ENCODE measurements around the gene MYL9. TPM values are rescaled to one million over a fixed set of nuclear protein-coding genes. Genes with fewer than 3 reads are reported as not detected.

MYL9 gene
- total and polyA plus RNA-seq, 10 of the 15 experiments (the other 5 are each of a cell fraction or from before 2014, with no cell fraction given) = 0.28 to 1.7 (median 0.63) TPM; not detected in 3

GRCh38 chr20:36527331-36528125 is 13.8 kb upstream of the MYL9 start (continued):
- TF ChIP-seq HCFC1 (IDR thresholded peaks at IDR 0.05; ENCODE audit: low read length) (no peak), HDAC2 (IDR thresholded peaks at IDR 0.05) (no peak)

GRCh38 chr20:36528176-36528874 is 13.0 kb upstream of the MYL9 start:
- peaks cover 9 to 13% of the 10 kb centered on the region in 2 experiments; a peak in 3 of 4 replicates for H3K36me3 ChIP-seq (ENCODE audit: control insufficient read depth in 2 of 2, insufficient read depth in 2 of 2, low read length in 1 of 2)
- no peaks in the 10 kb centered on the region for H3K27me3 ChIP-seq (replicated peaks in 1 of 2; ENCODE audit: control insufficient read depth in 2 of 2, insufficient read depth in 2 of 2, low read length in 1 of 2)
- TF ChIP-seq KAT2A (conservative IDR thresholded peaks at IDR 0.05; ENCODE audit: control insufficient read depth, low read depth, low read length) (no peak), POLR2A (IDR thresholded peaks at IDR 0.05; ENCODE audit: low read depth, low read length) (peak; percentile 22; the same call in 1 of the 2 replicates)
- BruUV-seq (replicated peaks) = no TSS peak
- no peak for ATAC-seq
- H3K9ac ChIP-seq (ENCODE audit: control insufficient read depth, insufficient read depth, low read length) = no peak overlapping the region
- no peak overlapping the region for H2AFZ ChIP-seq (ENCODE audit: control insufficient read depth, low read depth, low read length)
- H3K4me3 ChIP-seq = no peak overlapping the region
- SMC1A ChIA-PET (ENCODE audit: uncharacterized antibody, unreplicated experiment) = no interaction called here
- FAIRE-seq = no peak
- RAD21 ChIA-PET (ENCODE audit: unreplicated experiment) = no interaction called here
- H4K20me1 ChIP-seq (ENCODE audit: control insufficient read depth, insufficient read depth) = no peaks in the 10 kb centered on the region
- peaks cover 5% of the 10 kb centered on the region; the same call in 1 of the 2 replicates for H3K4me1 ChIP-seq (ENCODE audit: control insufficient read depth, insufficient read depth, low read length)
- POLR2A ChIA-PET = no interaction called here
- in situ Hi-C loops (cut with MboI) = no loop called here
- DNase-seq (ENCODE audit: low read depth, low spot score) = no peak
- no peak overlapping the region for H3K4me2 ChIP-seq (ENCODE audit: control insufficient read depth, insufficient read depth)
- H3K27ac ChIP-seq (ENCODE audit: control insufficient read depth, insufficient read depth) = no peak overlapping the region
- no peaks in the 10 kb centered on the region for H3K79me2 ChIP-seq (ENCODE audit: control insufficient read depth, insufficient read depth, low read length)
- CTCF ChIA-PET = interaction anchor here (0.6 kb wide), 1 partner anchor 372 kb away, joined by 3 read pairs; no protein-coding TSS in a partner anchor
- WGBS (ENCODE audit: insufficient coverage, insufficient replicate concordance, low lambda C conversion rate, missing lambda C conversion rate) = 85% methylated on average over 16 of the region's 18 CpGs
- intact Hi-C loops (cut with micrococcal nuclease; ENCODE audit: unreplicated experiment) = no loop called here
- no peaks in the 10 kb centered on the region for H3K9me3 ChIP-seq (replicated peaks; ENCODE audit: control insufficient read depth, insufficient read depth, low read length)

All from GM12878 (cell line).